Head of caudate nucleus (tissue), 42 donors: ENCODE results near the gene GNG8.
A peak's percentile ranks its signal among the peaks of the same experiment; 100 is the strongest.

Source experiments
- DNase-seq, 42 donors: peaks; one replicate each; pipeline versions ENCODE4 v3.0.0 to v3.0.0-alpha.2; 2020 to 2021; ENCODE audit warnings: mixed read lengths in 7 of 42
- intact Hi-C: fragments of 100-400 bp; cut with DNase I; formaldehyde crosslinking; loops from one replicate; pipeline ENCODE4 v1.15.0; 2022

The GNG8 gene

GRCh38 chr19:46623915-46624502 is 12.0 kb downstream of the GNG8 start:
- no peak for DNase-seq
- intact Hi-C loops, result no loop called here

GRCh38 chr19:46622118-46622446 is 13.9 kb downstream of the GNG8 start:
- no peak for DNase-seq
- intact Hi-C loops, result no loop called here

GRCh38 chr19:46621191-46622117 is 14.5 kb downstream of the GNG8 start:
- no peak for DNase-seq
- intact Hi-C loops, result no loop called here

- no peak for DNase-seq
- intact Hi-C loops, result no loop called here
Observed at GRCh38 chr19:46620716-46621115, 15.3 kb downstream of the GNG8 start.

- no peak for DNase-seq
- intact Hi-C loops, result no loop called here
Observed at GRCh38 chr19:46620267-46620666, 15.7 kb downstream of the GNG8 start.

GRCh38 chr19:46618670-46619231 is 17.3 kb downstream of the GNG8 start:
- DNase-seq, result no peak
- intact Hi-C loops, result no loop called here

GRCh38 chr19:46617601-46618000 is 18.4 kb downstream of the GNG8 start:
- intact Hi-C loops, result no loop called here
- DNase-seq, result no peak

GRCh38 chr19:46616631-46617322 is 19.2 kb downstream of the GNG8 start:
- intact Hi-C loops, result no loop called here

GRCh38 chr19:46615966-46616365 is 20.0 kb downstream of the GNG8 start:
- no peak for DNase-seq

More at GRCh38 chr19:46616631-46617322, 19.2 kb downstream of the GNG8 start:
- peak in 4 of 42 donors; percentile 31 to 85 (median 58) for DNase-seq

GRCh38 chr19:46614114-46614722 is 21.8 kb downstream of the GNG8 start:
- peak; percentile 71 to 97 (median 90) for DNase-seq
- intact Hi-C loops, result loop anchor here (1.0 to 5.0 kb wide), 2 partner anchors 46 to 113 kb away; no protein-coding TSS in a partner anchor

More at GRCh38 chr19:46615966-46616365, 20.0 kb downstream of the GNG8 start:
- intact Hi-C loops, result no loop called here

GRCh38 chr19:46613525-46613924 is 22.5 kb downstream of the GNG8 start:
- intact Hi-C loops, result loop anchor here (5.0 kb wide), 1 partner anchor 114 kb away; no protein-coding TSS in a partner anchor
- no peak for DNase-seq

- DNase-seq, result no peak
- intact Hi-C loops, result loop anchor here (5.0 kb wide), 1 partner anchor 116 kb away; no protein-coding TSS in a partner anchor
Observed at GRCh38 chr19:46611776-46612175, 24.2 kb downstream of the GNG8 start.

- DNase-seq, result peak in 3 of 42 donors; percentile 8 to 28 (median 12)
- intact Hi-C loops, result loop anchor here (5.0 kb wide), 1 partner anchor 116 kb away; no protein-coding TSS in a partner anchor
Observed at GRCh38 chr19:46610851-46611770, 24.9 kb downstream of the GNG8 start.

GRCh38 chr19:46610413-46610775 is 25.6 kb downstream of the GNG8 start:
- intact Hi-C loops, result loop anchor here (5.0 kb wide), 1 partner anchor 117 kb away; no protein-coding TSS in a partner anchor
- peak in 3 of 42 donors; percentile 9 to 24 (median 10) for DNase-seq

- intact Hi-C loops, result loop anchor here (5.0 kb wide), 1 partner anchor 118 kb away; no protein-coding TSS in a partner anchor
- DNase-seq, result peak in 6 of 42 donors; percentile 11 to 34 (median 23)
Observed at GRCh38 chr19:46609511-46610412, 26.2 kb downstream of the GNG8 start.

GRCh38 chr19:46608581-46609345 is 27.2 kb downstream of the GNG8 start:
- DNase-seq, result peak in 6 of 42 donors; percentile 10 to 35 (median 20)

More at GRCh38 chr19:46608581-46609345, 27.2 kb downstream of the GNG8 start:
- intact Hi-C loops, result no loop called here
